ENCODE measurements around the gene CDKAL1. TPM values are rescaled to one million over a fixed set of nuclear protein-coding genes. Genes with fewer than 3 reads are reported as not detected.

The CDKAL1 gene
- total and polyA plus RNA-seq, 2 donors from 2014 or later = 4.6 to 20.2 TPM

DNA sequence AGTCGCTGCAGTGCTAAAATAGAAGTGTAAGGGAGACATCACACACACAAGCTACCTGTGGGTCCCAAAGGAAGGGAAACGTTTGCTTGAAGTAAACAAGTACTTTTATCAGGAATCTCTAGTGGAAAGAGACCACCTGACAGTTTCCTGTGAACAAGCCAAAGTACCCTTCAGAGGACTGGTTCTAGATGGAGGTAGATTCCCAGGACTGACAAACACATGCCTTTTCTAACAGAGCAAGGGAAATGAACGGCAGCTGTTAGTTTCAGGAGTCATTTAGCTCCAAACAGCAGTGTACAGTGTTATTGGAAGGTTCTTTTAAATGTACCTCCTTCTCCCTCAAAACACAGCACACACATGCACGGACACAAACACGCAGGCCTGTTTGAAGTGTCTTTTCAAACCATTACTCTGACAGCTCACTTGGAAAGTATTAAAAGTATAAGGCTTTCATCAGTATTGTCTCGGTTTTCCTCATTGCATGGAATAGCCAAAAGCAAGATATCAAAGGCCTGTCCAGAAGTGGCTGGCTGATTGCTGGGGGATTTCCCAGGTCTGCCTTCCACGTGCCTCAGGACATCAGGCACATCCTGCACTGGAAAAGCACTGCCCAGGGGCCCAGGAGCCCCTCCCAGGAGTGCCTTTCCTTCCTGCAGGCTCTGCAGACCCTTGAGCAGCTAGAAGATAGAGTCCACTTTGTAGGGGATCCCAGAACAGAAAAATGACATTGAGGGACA is 666.0 kb downstream of the CDKAL1 start:
- Histone ChIP-seq H3K4me1 (ENCODE audit: control insufficient read depth in 2 of 3, insufficient read depth in 2 of 3, low read depth in 1 of 3, low read length in 3 of 3) (peaks cover 0 to 13% (median 11%) of the 10 kb centered on the region in 3 donors), H3K4me3 (ENCODE audit: low read length in 3 of 3) (no peak overlapping the region), H3K27me3 (ENCODE audit: control insufficient read depth, insufficient read depth, low read length) (no peaks in the 10 kb centered on the region), H3K36me3 (ENCODE audit: control insufficient read depth in 2 of 3, insufficient read depth in 3 of 3, low read length in 3 of 3) (no peaks in the 10 kb centered on the region), H3K9ac (ENCODE audit: low read length in 3 of 3) (no peak overlapping the region), H3K27ac (ENCODE audit: low read depth in 2 of 2, low read length in 2 of 2) (no peak overlapping the region), H3K9me3 (ENCODE audit: control insufficient read depth in 2 of 3, insufficient read depth in 1 of 3, low read length in 3 of 3) (no peaks in the 10 kb centered on the region)
- no peak for FAIRE-seq
- TF ChIP-seq, protein P1, sequence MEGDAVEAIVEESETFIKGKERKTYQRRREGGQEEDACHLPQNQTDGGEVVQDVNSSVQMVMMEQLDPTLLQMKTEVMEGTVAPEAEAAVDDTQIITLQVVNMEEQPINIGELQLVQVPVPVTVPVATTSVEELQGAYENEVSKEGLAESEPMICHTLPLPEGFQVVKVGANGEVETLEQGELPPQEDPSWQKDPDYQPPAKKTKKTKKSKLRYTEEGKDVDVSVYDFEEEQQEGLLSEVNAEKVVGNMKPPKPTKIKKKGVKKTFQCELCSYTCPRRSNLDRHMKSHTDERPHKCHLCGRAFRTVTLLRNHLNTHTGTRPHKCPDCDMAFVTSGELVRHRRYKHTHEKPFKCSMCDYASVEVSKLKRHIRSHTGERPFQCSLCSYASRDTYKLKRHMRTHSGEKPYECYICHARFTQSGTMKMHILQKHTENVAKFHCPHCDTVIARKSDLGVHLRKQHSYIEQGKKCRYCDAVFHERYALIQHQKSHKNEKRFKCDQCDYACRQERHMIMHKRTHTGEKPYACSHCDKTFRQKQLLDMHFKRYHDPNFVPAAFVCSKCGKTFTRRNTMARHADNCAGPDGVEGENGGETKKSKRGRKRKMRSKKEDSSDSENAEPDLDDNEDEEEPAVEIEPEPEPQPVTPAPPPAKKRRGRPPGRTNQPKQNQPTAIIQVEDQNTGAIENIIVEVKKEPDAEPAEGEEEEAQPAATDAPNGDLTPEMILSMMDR (IDR thresholded peaks at IDR 0.05; ENCODE audit: borderline replicate concordance, extremely low read depth, insufficient read depth) = no peak
- DNase-seq = peak in 2 of 5 donors; percentile 32 to 45
- intact Hi-C loops (cut with DNase I) = no loop called here

DNA sequence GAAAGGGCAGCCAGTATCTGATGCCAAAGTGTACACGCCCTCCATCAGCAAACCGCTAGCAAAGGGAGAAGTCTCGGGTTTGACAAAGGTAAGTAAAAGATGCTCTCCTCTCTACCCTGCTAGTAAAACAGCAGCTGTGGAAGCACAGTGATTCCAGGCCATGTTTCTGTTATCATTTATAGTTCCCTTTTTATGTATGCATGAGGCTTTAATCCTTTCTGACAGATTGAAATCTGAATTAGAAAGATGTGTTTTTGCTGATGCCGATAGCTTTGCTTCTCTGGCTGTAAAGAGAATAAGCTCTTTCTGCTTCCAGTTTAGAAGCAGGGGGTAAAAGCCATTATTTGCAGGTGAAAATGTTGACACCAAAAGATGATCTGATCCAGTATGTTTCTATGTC is 666.9 kb downstream of the CDKAL1 start:
- no peak overlapping the region for H3K4me3 ChIP-seq (ENCODE audit: low read length in 3 of 3)
- intact Hi-C loops (cut with DNase I) = no loop called here
- no peak overlapping the region for H3K27ac ChIP-seq (ENCODE audit: low read depth in 2 of 2, low read length in 2 of 2)
- peak in 1 of 5 donors; percentile 9 for DNase-seq
- H3K36me3 ChIP-seq (ENCODE audit: control insufficient read depth in 2 of 3, insufficient read depth in 3 of 3, low read length in 3 of 3) = no peaks in the 10 kb centered on the region
- no peaks in the 10 kb centered on the region for H3K27me3 ChIP-seq (ENCODE audit: control insufficient read depth, insufficient read depth, low read length)
- H3K9ac ChIP-seq (ENCODE audit: low read length in 3 of 3) = no peak overlapping the region
- FAIRE-seq = no peak
- H3K4me1 ChIP-seq (ENCODE audit: control insufficient read depth in 2 of 3, insufficient read depth in 2 of 3, low read depth in 1 of 3, low read length in 3 of 3) = peaks cover 0 to 13% (median 11%) of the 10 kb centered on the region in 3 donors
- H3K9me3 ChIP-seq (ENCODE audit: control insufficient read depth in 2 of 3, insufficient read depth in 1 of 3, low read length in 3 of 3) = no peaks in the 10 kb centered on the region
- TF ChIP-seq, protein P1 (IDR thresholded peaks at IDR 0.05; ENCODE audit: borderline replicate concordance, extremely low read depth, insufficient read depth) = no peak

DNA sequence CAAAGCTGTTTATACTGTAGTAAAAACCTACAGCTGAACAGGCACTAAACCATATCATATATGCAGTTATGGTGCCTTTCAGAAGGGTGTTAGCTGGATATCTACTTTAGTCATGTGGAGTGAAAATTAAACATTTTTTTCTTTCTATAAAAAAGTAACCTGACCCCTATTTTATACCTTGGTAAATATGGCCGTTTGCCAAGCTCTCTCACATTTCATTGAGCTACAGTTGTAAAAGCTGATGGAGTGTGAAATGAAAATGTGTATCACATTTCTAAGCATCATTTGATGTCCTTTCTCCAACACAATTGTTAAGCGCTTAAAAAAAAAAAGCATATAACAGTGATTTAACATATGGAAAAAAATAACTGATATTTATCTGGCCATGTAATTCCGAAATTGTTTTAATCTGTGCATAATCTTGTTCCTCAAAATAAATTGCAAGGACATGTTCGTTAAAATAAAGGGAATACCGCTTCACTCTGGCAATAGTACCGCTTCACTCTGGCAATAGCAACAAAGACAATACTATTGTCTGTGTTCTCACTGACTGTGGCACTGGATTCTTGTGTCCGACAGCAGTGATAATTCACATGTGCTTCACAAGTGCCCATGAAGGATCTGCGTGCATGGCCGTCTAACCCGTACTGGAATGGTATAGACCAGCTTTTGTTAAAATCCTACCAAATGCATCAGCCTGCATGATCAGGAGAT is 667.5 kb downstream of the CDKAL1 start:
- intact Hi-C loops (cut with DNase I) = no loop called here
- peaks cover 0 to 13% (median 11%) of the 10 kb centered on the region in 3 donors for H3K4me1 ChIP-seq (ENCODE audit: control insufficient read depth in 2 of 3, insufficient read depth in 2 of 3, low read depth in 1 of 3, low read length in 3 of 3)

More for the DNA sequence above, 667.5 kb downstream of the CDKAL1 start:
- Histone ChIP-seq H3K9ac (ENCODE audit: low read length in 3 of 3) (no peak overlapping the region), H3K36me3 (ENCODE audit: control insufficient read depth in 2 of 3, insufficient read depth in 3 of 3, low read length in 3 of 3) (no peaks in the 10 kb centered on the region), H3K4me3 (ENCODE audit: low read length in 3 of 3) (no peak overlapping the region), H3K27me3 (ENCODE audit: control insufficient read depth, insufficient read depth, low read length) (no peaks in the 10 kb centered on the region), H3K9me3 (ENCODE audit: control insufficient read depth in 2 of 3, insufficient read depth in 1 of 3, low read length in 3 of 3) (no peaks in the 10 kb centered on the region), H3K27ac (ENCODE audit: low read depth in 2 of 2, low read length in 2 of 2) (no peak overlapping the region)
- FAIRE-seq (no peak), DNase-seq (peak in 4 of 5 donors; percentile 45 to 96 (median 82))
- TF ChIP-seq, protein P1 (IDR thresholded peaks at IDR 0.05; ENCODE audit: borderline replicate concordance, extremely low read depth, insufficient read depth) = no peak

Measured in kidney (tissue), 14 donors.